ENCODE measurements around the gene BCAP29. TPM values are rescaled to one million over a fixed set of nuclear protein-coding genes. Genes with fewer than 3 reads are reported as not detected.

The BCAP29 gene
- total and polyA plus RNA-seq, 8 donors: 15.2 to 27.6 (median 19.5) TPM

- Histone ChIP-seq H3K36me3 (peaks cover 0 to 3% (median 0%) of the 10 kb centered on the region in 3 donors), H3K4me3 (no peak overlapping the region), H3K27me3 (no peaks in the 10 kb centered on the region), H3K9me3 (no peaks in the 10 kb centered on the region), H3K4me1 (peaks cover 0 to 13% (median 5%) of the 10 kb centered on the region in 3 donors), H3K27ac (no peak overlapping the region)
- no peak for TF ChIP-seq CTCF (IDR thresholded peaks at IDR 0.05)
- FAIRE-seq (no peak), DNase-seq (no peak), ATAC-seq (no peak)
- intact Hi-C loops (cut with DNase I): no loop called here
- 68 to 78% methylated on average over 4 of the region's 4 CpGs for WGBS, 2 donors
Measured at GRCh38 chr7:107597953-107598352, 17.9 kb downstream of the BCAP29 start.

GRCh38 chr7:107599262-107599661, 19.2 kb downstream of the BCAP29 start:
- intact Hi-C loops (cut with DNase I): no loop called here
- DNase-seq: no peak
- peaks cover 0 to 13% (median 5%) of the 10 kb centered on the region in 3 donors for H3K4me1 ChIP-seq
- no peaks in the 10 kb centered on the region for H3K27me3 ChIP-seq
- no peak overlapping the region for H3K4me3 ChIP-seq
- H3K27ac ChIP-seq: no peak overlapping the region
- 98 to 100% methylated on average over 1 of the region's 1 CpG for WGBS, 2 donors
- ATAC-seq: no peak
- FAIRE-seq: no peak
- peaks cover 0 to 3% (median 0%) of the 10 kb centered on the region in 3 donors for H3K36me3 ChIP-seq
- no peaks in the 10 kb centered on the region for H3K9me3 ChIP-seq
- TF ChIP-seq CTCF (IDR thresholded peaks at IDR 0.05): no peak

- FAIRE-seq (no peak), DNase-seq (no peak), ATAC-seq (no peak)
- TF ChIP-seq CTCF (IDR thresholded peaks at IDR 0.05): no peak
- peaks cover 0 to 13% (median 5%) of the 10 kb centered on the region in 3 donors for H3K4me1 ChIP-seq
- no peaks in the 10 kb centered on the region for H3K27me3 ChIP-seq
- H3K36me3 ChIP-seq: no peaks in the 10 kb centered on the region
- no peak overlapping the region for H3K4me3 ChIP-seq
- WGBS, 2 donors: 72 to 80% methylated on average over 2 of the region's 2 CpGs
- intact Hi-C loops (cut with DNase I): no loop called here
- no peak overlapping the region for H3K27ac ChIP-seq
- H3K9me3 ChIP-seq: no peaks in the 10 kb centered on the region
Measured at GRCh38 chr7:107600816-107601215, 20.8 kb downstream of the BCAP29 start.

GRCh38 chr7:107605218-107605815, 25.3 kb downstream of the BCAP29 start:
- H3K4me3 ChIP-seq: no peak overlapping the region
- DNase-seq (no peak), ATAC-seq (no peak), FAIRE-seq (no peak)
- intact Hi-C loops (cut with DNase I): no loop called here
- H3K27ac ChIP-seq: no peak overlapping the region
- H3K4me1 ChIP-seq: peaks cover 0 to 10% (median under 1%) of the 10 kb centered on the region in 3 donors
- H3K27me3 ChIP-seq: no peaks in the 10 kb centered on the region
- H3K9me3 ChIP-seq: no peaks in the 10 kb centered on the region
- WGBS, 2 donors: 94 to 97% methylated on average over 3 of the region's 3 CpGs
- TF ChIP-seq CTCF (IDR thresholded peaks at IDR 0.05): no peak
- no peaks in the 10 kb centered on the region for H3K36me3 ChIP-seq

- H3K27ac ChIP-seq: no peak overlapping the region
- no peak overlapping the region for H3K4me3 ChIP-seq
- intact Hi-C loops (cut with DNase I): no loop called here
- no peak for TF ChIP-seq CTCF (IDR thresholded peaks at IDR 0.05)
- H3K9me3 ChIP-seq: no peaks in the 10 kb centered on the region
- WGBS, 2 donors: 97 to 100% methylated on average over 1 of the region's 1 CpG
- no peak for ATAC-seq
- peaks cover 0 to 4% (median 0%) of the 10 kb centered on the region in 3 donors for H3K4me1 ChIP-seq
- FAIRE-seq: no peak
- no peak for DNase-seq
- H3K36me3 ChIP-seq: no peaks in the 10 kb centered on the region
- H3K27me3 ChIP-seq: no peaks in the 10 kb centered on the region
Measured at GRCh38 chr7:107606303-107606702, 26.3 kb downstream of the BCAP29 start.

Data from pancreas (tissue), 10 donors.